MCF 10A (cell line): ENCODE measurements around the gene PPP2R1A. TPM values are rescaled to one million over a fixed set of nuclear protein-coding genes. Genes with fewer than 3 reads are reported as not detected.

Experiments
- BruUV-seq: library from RNA; stranded (reverse); fragments of 400-500 nt; replicated peaks from 2 replicates; lab custom pipeline; 2021; lab: Mats Ljungman, UMichigan
- CTCF ChIA-PET: fragments of 300-600 bp; sonication (Branson Sonifier 250); formaldehyde crosslinking; extraction: SDS; loops from one replicate; lab custom pipeline; 2021; ENCODE audit warnings: antibody characterized with exemption, inconsistent platforms; lab: Yijun Ruan, JAX
- POLR2A ChIA-PET: fragments of 300-600, 350-650 bp; sonication (Branson Sonifier 250); formaldehyde crosslinking; extraction: SDS; loops from one replicate; lab custom pipeline; 2020; ENCODE audit warnings: antibody characterized with exemption, inconsistent platforms; lab: Yijun Ruan, JAX
- DNase-seq: peaks from one replicate; pipeline ENCODE4 v3.0.0-alpha.2; 2018; ENCODE audit not compliant: unreplicated experiment
- H3K27ac Mint-ChIP-seq: one replicate; pipeline ENCODE4 v1.8.0; 2022; ENCODE audit warnings: mild to moderate bottlenecking, low read depth, mixed read lengths; ENCODE audit not compliant: unreplicated experiment
- H3K27me3 Mint-ChIP-seq: one replicate; pipeline ENCODE4 v1.8.0; 2022; ENCODE audit warnings: mixed read lengths; ENCODE audit not compliant: insufficient read depth, unreplicated experiment
- H3K36me3 Mint-ChIP-seq: one replicate; pipeline ENCODE4 v1.8.0; 2022; ENCODE audit warnings: mild to moderate bottlenecking, moderate library complexity, mixed read lengths; ENCODE audit not compliant: insufficient read depth, unreplicated experiment
- H3K4me1 Mint-ChIP-seq: one replicate; pipeline ENCODE4 v1.8.0; 2022; ENCODE audit warnings: mixed read lengths; ENCODE audit not compliant: insufficient read depth, unreplicated experiment
- H3K4me3 Mint-ChIP-seq: one replicate; pipeline ENCODE4 v1.8.0; 2022; ENCODE audit warnings: mild to moderate bottlenecking, moderate library complexity, mixed read lengths; ENCODE audit not compliant: unreplicated experiment
- H3K9me3 Mint-ChIP-seq: one replicate; pipeline ENCODE4 v1.8.0; 2022; ENCODE audit warnings: mixed read lengths; ENCODE audit not compliant: unreplicated experiment
- intact Hi-C: fragments of 100-400 bp; cut with micrococcal nuclease; formaldehyde crosslinking; loops from 2 replicates; pipeline ENCODE4 v1.14.1; 2022
- total RNA-seq: library from RNA; stranded (reverse); gene quantifications from 2 replicates; pipeline ENCODE4 v1.2.3, GENCODE V29; 2022
- TF ChIP-seq, protein P1 (sequence below): fragments of 200-600 bp; IDR thresholded peaks from one replicate; pipeline ENCODE4 v1.8.0; 2022; ENCODE audit warnings: antibody characterized with exemption, mild to moderate bottlenecking; ENCODE audit not compliant: unreplicated experiment

The PPP2R1A gene
- total RNA-seq, 1 experiment from 2014 or later: 194 TPM

DNA sequence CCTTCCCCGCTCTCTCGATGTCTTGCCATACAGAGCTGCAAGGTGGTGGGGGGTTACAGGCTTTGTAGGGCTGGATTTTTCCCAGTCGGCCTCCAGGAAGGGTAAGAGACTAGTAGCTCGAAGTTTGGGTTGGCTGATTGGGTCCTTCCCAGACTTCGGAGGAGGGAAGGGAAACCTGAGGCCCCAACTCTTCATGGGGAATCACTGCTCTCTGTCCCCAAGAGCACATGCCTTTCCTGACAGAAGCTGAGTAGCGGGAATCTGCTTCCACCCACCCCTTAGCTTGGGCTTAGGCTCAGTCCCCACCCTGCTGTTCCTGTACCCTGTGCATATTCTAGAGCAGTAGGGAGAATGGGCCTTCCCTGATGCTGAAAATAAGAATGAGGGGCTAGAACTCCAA lies 39.7 kb downstream of the PPP2R1A start:
- TF ChIP-seq, protein P1, sequence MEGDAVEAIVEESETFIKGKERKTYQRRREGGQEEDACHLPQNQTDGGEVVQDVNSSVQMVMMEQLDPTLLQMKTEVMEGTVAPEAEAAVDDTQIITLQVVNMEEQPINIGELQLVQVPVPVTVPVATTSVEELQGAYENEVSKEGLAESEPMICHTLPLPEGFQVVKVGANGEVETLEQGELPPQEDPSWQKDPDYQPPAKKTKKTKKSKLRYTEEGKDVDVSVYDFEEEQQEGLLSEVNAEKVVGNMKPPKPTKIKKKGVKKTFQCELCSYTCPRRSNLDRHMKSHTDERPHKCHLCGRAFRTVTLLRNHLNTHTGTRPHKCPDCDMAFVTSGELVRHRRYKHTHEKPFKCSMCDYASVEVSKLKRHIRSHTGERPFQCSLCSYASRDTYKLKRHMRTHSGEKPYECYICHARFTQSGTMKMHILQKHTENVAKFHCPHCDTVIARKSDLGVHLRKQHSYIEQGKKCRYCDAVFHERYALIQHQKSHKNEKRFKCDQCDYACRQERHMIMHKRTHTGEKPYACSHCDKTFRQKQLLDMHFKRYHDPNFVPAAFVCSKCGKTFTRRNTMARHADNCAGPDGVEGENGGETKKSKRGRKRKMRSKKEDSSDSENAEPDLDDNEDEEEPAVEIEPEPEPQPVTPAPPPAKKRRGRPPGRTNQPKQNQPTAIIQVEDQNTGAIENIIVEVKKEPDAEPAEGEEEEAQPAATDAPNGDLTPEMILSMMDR: no peak
- Mint-ChIP-seq H3K9me3 (no peaks in the 10 kb centered on the region), H3K36me3 (peaks cover 52% of the 10 kb centered on the region), H3K4me1 (no peaks in the 10 kb centered on the region), H3K4me3 (no peak overlapping the region), H3K27me3 (no peaks in the 10 kb centered on the region), H3K27ac (no peak overlapping the region)
- BruUV-seq: no TSS peak
- POLR2A ChIA-PET: interaction anchor here (1.1 to 1.2 kb wide), 4 partner anchors 13 to 38 kb away, joined by 3 read pairs; no protein-coding TSS in a partner anchor
- no peak for DNase-seq
- CTCF ChIA-PET: interaction anchor here (0.6 to 1.9 kb wide), 2 partner anchors 8 to 451 kb away, joined by 3 to 7 read pairs; no protein-coding TSS in a partner anchor
- intact Hi-C loops: no loop called here

DNA sequence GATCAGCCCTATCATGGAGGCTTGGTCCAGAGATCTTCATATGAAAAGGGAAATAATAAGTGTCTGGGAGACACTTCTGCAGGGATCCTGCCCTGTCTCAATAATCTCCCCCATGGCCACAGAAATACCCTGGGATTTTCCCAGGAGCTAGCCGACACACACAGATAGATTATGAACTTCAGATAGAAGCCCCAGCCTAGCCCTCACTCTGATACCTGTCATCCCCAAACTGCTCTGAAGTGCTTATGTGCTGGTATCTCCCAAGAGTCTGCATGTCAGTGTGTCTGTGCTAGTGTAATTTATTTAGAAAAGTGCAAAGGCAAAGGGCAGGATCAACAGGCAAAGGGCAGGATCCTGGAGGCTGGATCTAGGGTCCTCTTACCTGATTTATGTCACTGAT lies 40.8 kb downstream of the PPP2R1A start:
- TF ChIP-seq, protein P1: no peak
- CTCF ChIA-PET: interaction anchor here (2.9 kb wide), 1 partner anchor 92 kb away, joined by 10 read pairs; the partner anchor contains the start of gene ZNF616
- no peaks in the 10 kb centered on the region for H3K27me3 Mint-ChIP-seq
- H3K36me3 Mint-ChIP-seq: peaks cover 40% of the 10 kb centered on the region
- no peaks in the 10 kb centered on the region for H3K9me3 Mint-ChIP-seq
- POLR2A ChIA-PET: interaction anchor here (0.6 to 1.6 kb wide), 6 partner anchors 17 to 1881 kb away, joined by 3 to 6 read pairs (median 4); partner anchors contain the start of gene PPP2R1A
- H3K27ac Mint-ChIP-seq: no peak overlapping the region
- DNase-seq: no peak
- intact Hi-C loops: loop anchor here (10.0 kb wide), 1 partner anchor 306 kb away; the partner anchor contains the start of gene ZNF613
- no peaks in the 10 kb centered on the region for H3K4me1 Mint-ChIP-seq
- no peak overlapping the region for H3K4me3 Mint-ChIP-seq
- BruUV-seq: no TSS peak

DNA sequence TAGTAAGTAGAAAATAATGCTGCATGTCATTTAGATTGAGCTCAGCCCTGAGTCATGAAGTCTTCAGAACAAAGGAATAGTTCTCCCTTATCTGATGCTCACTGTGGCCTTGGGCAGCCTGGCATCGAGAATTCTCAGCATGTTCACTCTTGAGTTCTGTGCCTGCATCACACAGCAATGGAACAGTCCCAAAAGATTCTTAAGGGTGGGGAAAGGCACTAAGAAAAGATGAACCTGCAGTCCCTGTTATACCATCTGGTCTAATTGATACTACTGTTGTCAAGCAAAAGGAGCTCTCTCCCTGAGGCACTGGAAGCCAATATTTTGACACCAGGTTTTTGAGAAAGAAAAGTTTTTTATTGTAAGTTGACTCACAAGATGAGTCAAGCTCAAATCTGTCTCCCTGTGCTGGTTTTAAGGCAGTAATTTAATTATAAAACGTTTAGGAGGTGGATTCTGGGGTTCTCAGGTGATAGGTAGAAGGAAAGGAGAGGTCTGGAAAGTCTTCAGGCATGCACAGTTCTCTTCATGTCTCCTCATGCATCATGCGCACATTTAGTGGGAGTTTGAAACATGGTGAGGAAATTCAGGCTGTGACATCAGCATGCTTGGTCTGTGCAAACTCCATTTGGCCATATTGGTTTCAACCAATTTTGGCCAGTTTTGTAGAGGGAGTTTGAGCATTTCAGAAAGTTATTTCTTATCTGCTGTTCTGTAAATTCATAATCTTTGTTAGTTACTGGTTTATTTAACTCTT lies 41.5 kb downstream of the PPP2R1A start:
- ChIA-PET CTCF (interaction anchor here (1.1 to 2.9 kb wide), 2 partner anchors 11 to 93 kb away, joined by 3 to 10 read pairs; partner anchors contain the start of gene ZNF616), POLR2A (interaction anchor here (0.6 to 1.6 kb wide), 4 partner anchors 11 to 93 kb away, joined by 3 to 6 read pairs (median 4); partner anchors contain the start of gene PPP2R1A)
- BruUV-seq: no TSS peak
- no peak for DNase-seq
- H3K4me1 Mint-ChIP-seq: no peaks in the 10 kb centered on the region
- TF ChIP-seq, protein P1: no peak
- intact Hi-C loops: loop anchor here (10.0 kb wide), 1 partner anchor 307 kb away; the partner anchor contains the start of gene ZNF613
- no peak overlapping the region for H3K4me3 Mint-ChIP-seq
- H3K36me3 Mint-ChIP-seq: peaks cover 34% of the 10 kb centered on the region
- H3K9me3 Mint-ChIP-seq: no peaks in the 10 kb centered on the region
- H3K27me3 Mint-ChIP-seq: no peaks in the 10 kb centered on the region
- no peak overlapping the region for H3K27ac Mint-ChIP-seq

DNA sequence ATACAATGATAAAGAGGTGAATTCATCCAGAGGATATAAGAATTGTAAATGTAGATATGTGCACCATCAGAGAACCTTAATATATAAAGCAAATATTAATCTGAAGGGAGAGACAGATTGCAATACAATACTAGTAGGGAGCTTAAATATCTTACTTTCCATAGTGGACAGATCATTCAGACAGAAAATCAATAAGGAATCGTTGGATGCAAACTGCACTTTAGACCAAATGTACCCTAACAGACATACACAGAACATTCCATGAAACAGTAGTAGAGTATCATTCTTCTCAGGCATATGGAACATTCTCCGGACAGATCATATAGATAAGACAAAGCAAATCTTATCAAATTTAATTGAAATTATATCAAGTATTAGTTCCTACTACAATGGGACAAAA lies 44.6 kb downstream of the PPP2R1A start:
- ChIA-PET CTCF (no interaction called here), POLR2A (interaction anchor here (0.6 kb wide), 1 partner anchor 11 kb away, joined by 3 read pairs; no protein-coding TSS in a partner anchor)
- no peak overlapping the region for H3K27ac Mint-ChIP-seq
- BruUV-seq: no TSS peak
- H3K4me1 Mint-ChIP-seq: no peaks in the 10 kb centered on the region
- TF ChIP-seq, protein P1: no peak
- intact Hi-C loops: loop anchor here (10.0 kb wide), 1 partner anchor 310 kb away; the partner anchor contains the start of gene ZNF613
- H3K36me3 Mint-ChIP-seq: peaks cover 6% of the 10 kb centered on the region
- no peak overlapping the region for H3K4me3 Mint-ChIP-seq
- H3K27me3 Mint-ChIP-seq: no peaks in the 10 kb centered on the region
- no peaks in the 10 kb centered on the region for H3K9me3 Mint-ChIP-seq
- DNase-seq: no peak
